Hepatocyte (in vitro differentiated cells): ENCODE measurements around the gene MLH3. TPM values are rescaled to one million over a fixed set of nuclear protein-coding genes. Genes with fewer than 3 reads are reported as not detected.

Experiments used
- DNase-seq: peaks from one replicate; pipeline ENCODE4 v3.0.0-alpha.2; 2016; ENCODE audit warnings: low spot score
- H2AFZ ChIP-seq: fragments of 200-600 bp; sonication (generic); 2 replicates; pipeline ENCODE4 v1.6.0; 2016; ENCODE audit warnings: antibody characterized with exemption, mild to moderate bottlenecking
- H3K27ac ChIP-seq: fragments of 200-600 bp; sonication (generic); 2 replicates; pipeline ENCODE4 v1.5.1; 2016; ENCODE audit warnings: mild to moderate bottlenecking
- H3K27me3 ChIP-seq: fragments of 200-600 bp; sonication (generic); 2 replicates; pipeline ENCODE4 v1.6.1; 2016
- H3K36me3 ChIP-seq: fragments of 200-600 bp; sonication (generic); replicated peaks from 2 replicates; pipeline ENCODE4 v1.5.1; 2016; ENCODE audit warnings: low read depth; ENCODE audit not compliant: insufficient read depth
- H3K4me1 ChIP-seq: fragments of 200-600 bp; sonication (generic); 2 replicates; pipeline ENCODE4 v1.5.1; 2016; ENCODE audit warnings: mild to moderate bottlenecking, moderate library complexity; ENCODE audit not compliant: insufficient read depth
- H3K4me2 ChIP-seq: fragments of 200-600 bp; sonication (generic); 2 replicates; pipeline ENCODE4 v1.6.0; 2016
- H3K4me3 ChIP-seq: fragments of 200-600 bp; sonication (generic); 2 replicates; pipeline ENCODE4 v1.5.1; 2016; ENCODE audit warnings: mild to moderate bottlenecking
- H3K79me2 ChIP-seq: fragments of 200-600 bp; sonication (generic); 2 replicates; pipeline ENCODE4 v1.6.0; 2017; ENCODE audit warnings: mild to moderate bottlenecking
- H3K9me2 ChIP-seq: fragments of 200-600 bp; sonication (generic); replicated peaks from 2 replicates; pipeline ENCODE4 v1.6.0; 2017; ENCODE audit warnings: mild to moderate bottlenecking; ENCODE audit not compliant: insufficient read depth
- H3K9me3 ChIP-seq: fragments of 200-600 bp; sonication (generic); 2 replicates; pipeline ENCODE4 v1.5.1; 2016; ENCODE audit warnings: low read depth, mild to moderate bottlenecking
- H4K20me1 ChIP-seq: fragments of 200-600 bp; sonication (generic); 2 replicates; pipeline ENCODE4 v1.6.0; 2016; ENCODE audit warnings: mild to moderate bottlenecking; ENCODE audit not compliant: insufficient read depth, poor library complexity, severe bottlenecking
- CTCF ChIP-seq: fragments of 200-600 bp; sonication (generic); IDR thresholded peaks from 2 replicates; pipeline ENCODE4 v1.5.1; 2016; ENCODE audit warnings: antibody characterized with exemption, mild to moderate bottlenecking; ENCODE audit not compliant: poor library complexity
- EZH2 ChIP-seq: fragments of 200-600 bp; sonication (generic); IDR thresholded peaks from 2 replicates; pipeline ENCODE4 v1.6.1; 2016; ENCODE audit warnings: antibody characterized with exemption, mild to moderate bottlenecking, borderline replicate concordance
- EZH2phosphoT487 ChIP-seq: fragments of 200-600 bp; sonication (generic); IDR thresholded peaks from one replicate; pipeline ENCODE4 v1.6.1; 2018; ENCODE audit warnings: antibody characterized with exemption, mild to moderate bottlenecking, low read depth, moderate library complexity; ENCODE audit not compliant: unreplicated experiment, severe bottlenecking
- WGBS: methylation state at CpG from one replicate; pipeline ENCODE4 v1.1.6; 2016; ENCODE audit warnings: low lambda C conversion rate; ENCODE audit errors: missing lambda C conversion rate; 5-methylcytosine and 5-hydroxymethylcytosine counted together
- polyA plus RNA-seq: library from polyadenylated mRNA; unstranded; fragments of >200 nt; fragmentation: Nextera tagmentation; extraction: Ambion mirVana; gene quantifications from 2 replicates; pipeline ENCODE4 v1.2.1, GENCODE V29; 2016
- total RNA-seq: library from RNA; depleted of rRNA; stranded (reverse); fragments of >200 nt; gene quantifications from 2 replicates; pipeline ENCODE4 v1.2.3, GENCODE V29; 2014

The MLH3 gene
- total and polyA plus RNA-seq, 2 experiments from 2014 or later = 8.5 to 15.6 TPM

- no peaks in the 10 kb centered on the region for H4K20me1 ChIP-seq
- H2AFZ ChIP-seq = no peak overlapping the region
- no peaks in the 10 kb centered on the region for H3K36me3 ChIP-seq
- TF ChIP-seq EZH2 (no peak), CTCF (no peak), EZH2phosphoT487 (no peak)
- 100% methylated on average over 4 of the region's 4 CpGs for WGBS
- no peak overlapping the region for H3K27ac ChIP-seq
- no peaks in the 10 kb centered on the region for H3K9me3 ChIP-seq
- H3K4me1 ChIP-seq = peaks cover 3% of the 10 kb centered on the region
- H3K27me3 ChIP-seq = no peaks in the 10 kb centered on the region
- H3K79me2 ChIP-seq = no peaks in the 10 kb centered on the region
- H3K9me2 ChIP-seq = no peaks in the 10 kb centered on the region
- H3K4me3 ChIP-seq = no peak overlapping the region
- no peak overlapping the region for H3K4me2 ChIP-seq
- DNase-seq = no peak
Observed at GRCh38 chr14:75095690-75096089, 44.4 kb upstream of the MLH3 start.

- H4K20me1 ChIP-seq = no peaks in the 10 kb centered on the region
- no peak overlapping the region for H3K4me3 ChIP-seq
- no peaks in the 10 kb centered on the region for H3K9me2 ChIP-seq
- H3K27me3 ChIP-seq = no peaks in the 10 kb centered on the region
- H3K79me2 ChIP-seq = no peaks in the 10 kb centered on the region
- TF ChIP-seq EZH2phosphoT487 (no peak), CTCF (no peak), EZH2 (no peak)
- 91% methylated on average over 3 of the region's 3 CpGs for WGBS
- H3K4me2 ChIP-seq = no peak overlapping the region
- DNase-seq = no peak
- H3K4me1 ChIP-seq = peaks cover 3% of the 10 kb centered on the region
- no peak overlapping the region for H3K27ac ChIP-seq
- H3K36me3 ChIP-seq = no peaks in the 10 kb centered on the region
- no peak overlapping the region for H2AFZ ChIP-seq
- H3K9me3 ChIP-seq = no peaks in the 10 kb centered on the region
Observed at GRCh38 chr14:75094896-75095295, 43.6 kb upstream of the MLH3 start.

GRCh38 chr14:75092698-75093097 lies 41.4 kb upstream of the MLH3 start:
- H3K79me2 ChIP-seq = no peaks in the 10 kb centered on the region
- no peak for DNase-seq
- 88% methylated on average over 2 of the region's 2 CpGs for WGBS
- no peak overlapping the region for H3K27ac ChIP-seq
- H3K4me3 ChIP-seq = no peak overlapping the region
- H3K9me2 ChIP-seq = no peaks in the 10 kb centered on the region
- H3K9me3 ChIP-seq = no peaks in the 10 kb centered on the region
- no peak overlapping the region for H3K4me2 ChIP-seq
- no peaks in the 10 kb centered on the region for H4K20me1 ChIP-seq
- H3K4me1 ChIP-seq = no peaks in the 10 kb centered on the region
- TF ChIP-seq EZH2 (no peak), EZH2phosphoT487 (no peak), CTCF (no peak)
- H2AFZ ChIP-seq = no peak overlapping the region
- no peaks in the 10 kb centered on the region for H3K36me3 ChIP-seq
- H3K27me3 ChIP-seq = no peaks in the 10 kb centered on the region

- Histone ChIP-seq H3K9me2 (no peaks in the 10 kb centered on the region), H4K20me1 (no peaks in the 10 kb centered on the region), H3K79me2 (no peaks in the 10 kb centered on the region), H3K4me1 (no peaks in the 10 kb centered on the region), H3K9me3 (no peaks in the 10 kb centered on the region), H3K27me3 (no peaks in the 10 kb centered on the region), H3K36me3 (no peaks in the 10 kb centered on the region), H2AFZ (no peak overlapping the region), H3K4me3 (no peak overlapping the region), H3K4me2 (no peak overlapping the region), H3K27ac (no peak overlapping the region)
- TF ChIP-seq EZH2phosphoT487 (no peak), EZH2 (no peak), CTCF (no peak)
- DNase-seq = no peak
- 82% methylated on average over 8 of the region's 8 CpGs for WGBS
Observed at GRCh38 chr14:75091251-75091650, 40.0 kb upstream of the MLH3 start.
